ENCODE results near the gene PDCD2.
"Not testable (repeated sequence)": the region's sequence is repeated elsewhere in the genome, so short reads cannot be mapped to it uniquely, and the experiment has no call there.

DNA sequence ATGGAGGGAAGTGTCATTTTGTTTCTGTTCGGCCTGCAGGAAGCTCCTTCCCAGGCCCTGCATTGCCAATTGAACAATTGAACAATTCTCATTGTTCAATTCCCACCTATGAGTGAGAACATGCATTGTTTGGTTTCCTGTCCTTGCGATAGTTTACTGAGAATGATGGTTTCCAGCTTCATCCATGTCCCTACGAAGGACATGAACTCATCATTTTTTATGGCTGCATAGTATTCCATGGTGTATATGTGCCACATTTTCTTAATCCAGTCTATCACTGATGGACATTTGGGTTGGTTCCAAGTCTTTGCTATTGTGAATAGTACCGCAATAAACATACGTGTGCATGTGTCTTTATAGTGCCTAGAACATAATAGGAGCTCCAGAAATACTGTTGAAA is 56.4 kb downstream of the PDCD2 start:
- not testable (repeated sequence) for TF ChIP-seq CTCF (IDR thresholded peaks at IDR 0.05; ENCODE audit: low read depth, low read length, missing input control); EGR1 (IDR thresholded peaks at IDR 0.05; ENCODE audit: low read depth in 2 of 2); ATF3 (IDR thresholded peaks at IDR 0.05); FOXA1 (IDR thresholded peaks at IDR 0.05); RAD21 (IDR thresholded peaks at IDR 0.05); REST (IDR thresholded peaks at IDR 0.05); TAF1 (conservative IDR thresholded peaks at IDR 0.05); YY1 (IDR thresholded peaks at IDR 0.05); HNF4A (conservative IDR thresholded peaks at IDR 0.05)
- TF ChIP-seq, protein P1, sequence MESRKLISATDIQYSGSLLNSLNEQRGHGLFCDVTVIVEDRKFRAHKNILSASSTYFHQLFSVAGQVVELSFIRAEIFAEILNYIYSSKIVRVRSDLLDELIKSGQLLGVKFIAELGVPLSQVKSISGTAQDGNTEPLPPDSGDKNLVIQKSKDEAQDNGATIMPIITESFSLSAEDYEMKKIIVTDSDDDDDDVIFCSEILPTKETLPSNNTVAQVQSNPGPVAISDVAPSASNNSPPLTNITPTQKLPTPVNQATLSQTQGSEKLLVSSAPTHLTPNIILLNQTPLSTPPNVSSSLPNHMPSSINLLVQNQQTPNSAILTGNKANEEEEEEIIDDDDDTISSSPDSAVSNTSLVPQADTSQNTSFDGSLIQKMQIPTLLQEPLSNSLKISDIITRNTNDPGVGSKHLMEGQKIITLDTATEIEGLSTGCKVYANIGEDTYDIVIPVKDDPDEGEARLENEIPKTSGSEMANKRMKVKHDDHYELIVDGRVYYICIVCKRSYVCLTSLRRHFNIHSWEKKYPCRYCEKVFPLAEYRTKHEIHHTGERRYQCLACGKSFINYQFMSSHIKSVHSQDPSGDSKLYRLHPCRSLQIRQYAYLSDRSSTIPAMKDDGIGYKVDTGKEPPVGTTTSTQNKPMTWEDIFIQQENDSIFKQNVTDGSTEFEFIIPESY (IDR thresholded peaks at IDR 0.05), result not testable (repeated sequence)
